H9 (cell line): ENCODE results near the gene RERE. TPM values are rescaled to one million over a fixed set of nuclear protein-coding genes. Genes with fewer than 3 reads are reported as not detected.

Experiments used
- DNase-seq: peaks from one replicate; pipeline ENCODE4 v3.0.0-alpha.2; 2017
- H2AFZ ChIP-seq: one replicate; pipeline ENCODE4 v1.6.1; 2013; ENCODE audit warnings: mild to moderate bottlenecking, low read length, control low read depth, moderate library complexity
- H2AK5ac ChIP-seq: 2 replicates; pipeline ENCODE4 v1.6.1; 2013; ENCODE audit warnings: low read length, control low read depth, mixed read lengths; ENCODE audit not compliant: insufficient read length
- H2BK120ac ChIP-seq: one replicate; pipeline ENCODE4 v1.6.1; 2013; ENCODE audit warnings: low read depth, mild to moderate bottlenecking, low read length, control low read depth, inconsistent platforms; ENCODE audit not compliant: poor library complexity, severe bottlenecking
- H2BK12ac ChIP-seq: 2 replicates; pipeline ENCODE4 v1.6.1; 2013; ENCODE audit warnings: low read length, control low read depth, mixed read lengths, low read depth; ENCODE audit not compliant: insufficient read length
- H2BK15ac ChIP-seq: 2 replicates; pipeline ENCODE4 v1.6.1; 2013; ENCODE audit warnings: low read depth, low read length, control low read depth
- H2BK20ac ChIP-seq: one replicate; pipeline ENCODE4 v1.6.1; 2013; ENCODE audit warnings: low read depth, mild to moderate bottlenecking, low read length, control low read depth, inconsistent platforms; ENCODE audit not compliant: poor library complexity, severe bottlenecking
- H2BK5ac ChIP-seq: 2 replicates; pipeline ENCODE4 v1.6.1; 2013; ENCODE audit warnings: low read length, control low read depth, mixed read lengths; ENCODE audit not compliant: insufficient read length
- H3K14ac ChIP-seq: 2 replicates; pipeline ENCODE4 v1.6.1; 2013; ENCODE audit warnings: low read length, control low read depth; ENCODE audit not compliant: insufficient read depth
- H3K18ac ChIP-seq: 2 replicates; pipeline ENCODE4 v1.6.1; 2013; ENCODE audit warnings: low read depth, mild to moderate bottlenecking, mixed read lengths, low read length, control low read depth; ENCODE audit not compliant: insufficient read length
- H3K23ac ChIP-seq: 2 replicates; pipeline ENCODE4 v1.6.1; 2013; ENCODE audit warnings: low read length, control low read depth, mixed read lengths, low read depth; ENCODE audit not compliant: insufficient read length
- H3K23me2 ChIP-seq: 2 replicates; pipeline ENCODE4 v1.6.1; 2013; ENCODE audit warnings: low read depth, mild to moderate bottlenecking, mixed read lengths, low read length, control low read depth; ENCODE audit not compliant: insufficient read length, poor library complexity, severe bottlenecking
- H3K27ac ChIP-seq: 2 replicates; pipeline ENCODE4 v1.5.1; 2013; ENCODE audit warnings: low read length, control low read depth, mixed read lengths, low read depth; ENCODE audit not compliant: insufficient read length
- H3K27me3 ChIP-seq: 2 replicates; pipeline ENCODE4 v1.6.1; 2013; ENCODE audit warnings: low read length, control low read depth, inconsistent platforms; ENCODE audit not compliant: insufficient read depth
- H3K4ac ChIP-seq: 2 replicates; pipeline ENCODE4 v1.6.1; 2013; ENCODE audit warnings: low read depth, mild to moderate bottlenecking, control low read depth, inconsistent platforms, low read length, moderate library complexity
- H3K4me1 ChIP-seq: 2 replicates; pipeline ENCODE4 v1.6.1; 2013; ENCODE audit warnings: low read length, control low read depth, inconsistent platforms; ENCODE audit not compliant: insufficient read depth
- H3K4me2 ChIP-seq: 2 replicates; pipeline ENCODE4 v1.6.1; 2013; ENCODE audit warnings: low read length, control low read depth, mixed read lengths; ENCODE audit not compliant: insufficient read length, insufficient read depth
- H3K56ac ChIP-seq: 2 replicates; pipeline ENCODE4 v1.6.1; 2013; ENCODE audit warnings: low read depth, mild to moderate bottlenecking, mixed read lengths, low read length, control low read depth; ENCODE audit not compliant: insufficient read length
- H3K79me1 ChIP-seq: 2 replicates; pipeline ENCODE4 v1.6.1; 2013; ENCODE audit warnings: low read depth, mild to moderate bottlenecking, moderate library complexity, low read length, control low read depth, inconsistent platforms; ENCODE audit not compliant: insufficient read depth, poor library complexity, severe bottlenecking
- H3K79me2 ChIP-seq: 2 replicates; pipeline ENCODE4 v1.6.1; 2013; ENCODE audit warnings: low read length, control low read depth, inconsistent platforms; ENCODE audit not compliant: insufficient read depth
- H3K9ac ChIP-seq: 2 replicates; pipeline ENCODE4 v1.6.1; 2013; ENCODE audit warnings: low read length, control low read depth, mixed read lengths; ENCODE audit not compliant: insufficient read length; ENCODE audit errors: extremely low read depth
- H3K9me3 ChIP-seq: one replicate; pipeline ENCODE4 v1.6.1; 2013; ENCODE audit warnings: low read depth, low read length, inconsistent platforms; ENCODE audit not compliant: control insufficient read depth
- H3T11ph ChIP-seq: one replicate; pipeline ENCODE4 v1.6.1; 2013; ENCODE audit warnings: mild to moderate bottlenecking, low read length, control low read depth, inconsistent platforms
- H4K20me1 ChIP-seq: one replicate; pipeline ENCODE4 v1.6.1; 2013; ENCODE audit not compliant: control insufficient read depth, insufficient read length, insufficient read depth
- H4K5ac ChIP-seq: 2 replicates; pipeline ENCODE4 v1.6.1; 2013; ENCODE audit warnings: low read depth, mild to moderate bottlenecking, mixed read lengths, low read length, control low read depth; ENCODE audit not compliant: insufficient read length
- H4K8ac ChIP-seq: replicated peaks from 2 replicates; pipeline ENCODE4 v1.6.1; 2013; ENCODE audit warnings: low read length, control low read depth, mixed read lengths, low read depth; ENCODE audit not compliant: insufficient read length
- H4K91ac ChIP-seq: 2 replicates; pipeline ENCODE4 v1.6.1; 2013; ENCODE audit warnings: low read depth, mild to moderate bottlenecking, moderate library complexity, mixed read lengths, low read length, control low read depth; ENCODE audit not compliant: insufficient read length
- H3K27ac Mint-ChIP-seq, 3 experiments: 2 replicates in 2 of 3; 3 replicates in 1 of 3; pipeline ENCODE4 v1.8.0; 2020 to 2021; ENCODE audit warnings: mixed read lengths in 3 of 3, mild to moderate bottlenecking in 1 of 3, moderate library complexity in 1 of 3
- H3K27me3 Mint-ChIP-seq: 2 replicates; pipeline ENCODE4 v1.8.0; 2021; ENCODE audit warnings: low read depth, mild to moderate bottlenecking, moderate library complexity, mixed read lengths
- H3K36me3 Mint-ChIP-seq, 3 experiments: 2 replicates in 2 of 3; 3 replicates in 1 of 3; pipeline ENCODE4 v1.8.0; 2020 to 2021; ENCODE audit warnings: low read depth in 3 of 3, mixed read lengths in 3 of 3; ENCODE audit not compliant: insufficient read depth in 1 of 3
- H3K4me1 Mint-ChIP-seq, 2 experiments: 2 replicates each; pipeline ENCODE4 v1.8.0; 2020; ENCODE audit warnings: mixed read lengths in 2 of 2
- H3K4me3 Mint-ChIP-seq, 2 experiments: 2 replicates in 1 of 2; 3 replicates in 1 of 2; pipeline ENCODE4 v1.8.0; 2020 to 2021; ENCODE audit warnings: mild to moderate bottlenecking in 2 of 2, mixed read lengths in 2 of 2, moderate library complexity in 1 of 2
- H3K9me3 Mint-ChIP-seq, 2 experiments: 2 replicates in 1 of 2; 3 replicates in 1 of 2; pipeline ENCODE4 v1.8.0; 2020; ENCODE audit warnings: mild to moderate bottlenecking in 2 of 2, mixed read lengths in 2 of 2, moderate library complexity in 1 of 2
- CTCF ChIP-seq: fragments of 200-600 bp; sonication (generic); conservative IDR thresholded peaks from 3 replicates; pipeline ENCODE4 v1.8.0; 2021; ENCODE audit warnings: antibody characterized with exemption, mild to moderate bottlenecking
- WGBS: extraction: QIAGEN DNeasy Blood & Tissue Kit; methylation state at CpG from one replicate; pipeline ENCODE4 v1.1.7; 2013; ENCODE audit warnings: missing lambda C conversion rate, low lambda C conversion rate, mixed read lengths; ENCODE audit not compliant: insufficient read length; ENCODE audit errors: extremely low coverage; 5-methylcytosine and 5-hydroxymethylcytosine counted together
- total RNA-seq: library from RNA; stranded (reverse); gene quantifications from 2 replicates; pipeline ENCODE4 v1.2.1, GENCODE V29; 2021

RERE gene
- total RNA-seq, 1 experiment from 2014 or later = 103 TPM

- Histone ChIP-seq H3K4me1 (peaks cover 2% of the 10 kb centered on the region; the same call in 1 of the 2 replicates), H2BK20ac (no peak overlapping the region), H2AK5ac (no peak overlapping the region), H3K9ac (no peak overlapping the region), H3T11ph (no peak overlapping the region), H2BK12ac (no peak overlapping the region), H3K14ac (no peak overlapping the region), H2BK5ac (no peak overlapping the region), H3K23me2 (no peaks in the 10 kb centered on the region), H3K56ac (no peak overlapping the region), H3K27ac (no peak overlapping the region), H3K79me2 (no peaks in the 10 kb centered on the region; the same call in 1 of the 2 replicates), H2BK120ac (no peak overlapping the region), H3K27me3 (no peaks in the 10 kb centered on the region), H3K9me3 (no peaks in the 10 kb centered on the region), H4K20me1 (no peaks in the 10 kb centered on the region), H2AFZ (no peak overlapping the region), H3K18ac (no peak overlapping the region), H2BK15ac (no peak overlapping the region), H4K8ac (no peak overlapping the region), H3K4ac (no peak overlapping the region), H3K23ac (no peak overlapping the region), H3K4me2 (no peak overlapping the region), H3K79me1 (peaks cover 3% of the 10 kb centered on the region), H4K91ac (no peak overlapping the region), H4K5ac (peak overlapping the region; percentile 67)
- Mint-ChIP-seq H3K27me3 (no peaks in the 10 kb centered on the region), H3K4me3 (no peak overlapping the region), H3K9me3 (no peaks in the 10 kb centered on the region), H3K36me3 (no peaks in the 10 kb centered on the region), H3K27ac (no peak overlapping the region), H3K4me1 (peaks cover 44 to 56% of the 10 kb centered on the region in 2 experiments)
- no peak for DNase-seq
- no peak for TF ChIP-seq CTCF
- no CpG with 5 or more reads among the region's 5 CpGs for WGBS
These were observed 389.0 kb downstream of the RERE start for GRCh38 chr1:8428441-8428840.
